Gastroesophageal sphincter (tissue), 4 donors: Measurements from ENCODE around the gene MTUS2. TPM values are rescaled to one million over a fixed set of nuclear protein-coding genes. Genes with fewer than 3 reads are reported as not detected.
A peak's percentile ranks its signal among the peaks of the same experiment; 100 is the strongest.

Source experiments
- ATAC-seq: fragments of 150-250 bp; one replicate; pipeline ENCODE4 v1.9.1; 2016; ENCODE audit warnings: mild to moderate bottlenecking, moderate library complexity
- H3K27ac ChIP-seq, 4 donors: fragments of 200-600 bp; sonication (generic) in 3 of 4; 1 replicate in 3 of 4; 2 replicates in 1 of 4; pipeline ENCODE4 v1.5.1; 2016 to 2019
- H3K27me3 ChIP-seq: fragments of 200-600 bp; sonication (generic); one replicate; pipeline ENCODE4 v1.5.1; 2019
- H3K36me3 ChIP-seq, 2 donors: fragments of 200-600 bp; sonication (generic); one replicate each; pipeline ENCODE4 v1.5.1; 2019; ENCODE audit warnings: control low read depth in 1 of 2
- H3K4me1 ChIP-seq, 3 donors: fragments of 200-600 bp; sonication (generic); 1 replicate in 2 of 3; 2 replicates in 1 of 3; pipeline ENCODE4 v1.5.1; 2016 to 2019; ENCODE audit warnings: control low read depth in 2 of 3
- H3K4me3 ChIP-seq, 2 donors: fragments of 200-600 bp; sonication (generic); one replicate each; pipeline ENCODE4 v1.5.1; 2019; ENCODE audit warnings: mild to moderate bottlenecking in 1 of 2, moderate library complexity in 1 of 2
- H3K9me3 ChIP-seq, 3 donors: fragments of 200-600 bp; sonication (generic); one replicate each; pipeline ENCODE4 v1.5.1; 2017 to 2019; ENCODE audit warnings: control low read depth in 2 of 3
- CTCF ChIP-seq, 4 experiments: fragments of 200-600 bp in 2 of 4; fragments of 450-650 bp in 2 of 4; sonication (generic) in 1 of 4; IDR thresholded peaks; one replicate each; pipeline ENCODE4 v1.5.1; 2017 to 2019; ENCODE audit warnings: antibody characterized with exemption in 4 of 4, mild to moderate bottlenecking in 2 of 4, moderate library complexity in 2 of 4
- EP300 ChIP-seq: sonication (generic); formaldehyde crosslinking; IDR thresholded peaks from one replicate; pipeline ENCODE4 v1.6.1; 2017; ENCODE audit warnings: antibody characterized with exemption, mild to moderate bottlenecking
- POLR2A ChIP-seq, 2 donors: fragments of 450-650 bp; IDR thresholded peaks; one replicate each; pipeline ENCODE4 v1.6.1; 2017; ENCODE audit warnings: antibody characterized with exemption in 2 of 2, mild to moderate bottlenecking in 2 of 2, moderate library complexity in 1 of 2
- POLR2AphosphoS5 ChIP-seq: sonication (generic); formaldehyde crosslinking; IDR thresholded peaks from one replicate; pipeline ENCODE4 v1.6.1; 2017; ENCODE audit warnings: antibody characterized with exemption
- WGBS, 2 donors: methylation state at CpG; one replicate each; pipeline ENCODE4 v1.1.5; 2018; ENCODE audit warnings: low coverage in 1 of 2; 5-methylcytosine and 5-hydroxymethylcytosine counted together
- total RNA-seq, 4 donors: library from RNA; depleted of rRNA; stranded (reverse); fragments of >200 nt; gene quantifications; one replicate each; pipeline ENCODE4 v1.1.0, GENCODE V29; 2016

Gene MTUS2
- total RNA-seq, 4 donors from 2014 or later, result 0.67 to 36.7 (median 18.4) TPM

GRCh38 chr13:29520671-29521070 is 700.5 kb downstream of the MTUS2 start:
- no peaks in the 10 kb centered on the region for H3K9me3 ChIP-seq
- 61 to 82% methylated on average over 3 to 4 of the region's 4 CpGs for WGBS, 2 donors
- no peaks in the 10 kb centered on the region for H3K27me3 ChIP-seq
- H3K27ac ChIP-seq, result no peak overlapping the region
- TF ChIP-seq EP300, result no peak
- TF ChIP-seq POLR2A (IDR thresholded peaks at IDR 0.05), result no peak
- no peak for TF ChIP-seq CTCF (IDR thresholded peaks at IDR 0.05)
- TF ChIP-seq POLR2AphosphoS5, result no peak
- ATAC-seq, result no peak
- H3K4me3 ChIP-seq, result no peak overlapping the region
- H3K36me3 ChIP-seq, result peaks cover 0 to 87% of the 10 kb centered on the region in 2 donors
- no peaks in the 10 kb centered on the region for H3K4me1 ChIP-seq

- Histone ChIP-seq H3K4me3 (no peak overlapping the region), H3K9me3 (no peaks in the 10 kb centered on the region), H3K36me3 (peaks cover 0 to 84% of the 10 kb centered on the region in 2 donors), H3K27ac (no peak overlapping the region), H3K27me3 (no peaks in the 10 kb centered on the region), H3K4me1 (no peaks in the 10 kb centered on the region)
- TF ChIP-seq EP300 (no peak), POLR2AphosphoS5 (no peak), POLR2A (IDR thresholded peaks at IDR 0.05) (no peak), CTCF (IDR thresholded peaks at IDR 0.05) (no peak)
- WGBS, 2 donors, result 94% methylated on average over 10 of the region's 14 CpGs; no CpG with 5 or more reads in 1 of the 2 donors
- ATAC-seq, result no peak
Observed at GRCh38 chr13:29521336-29521735, 701.2 kb downstream of the MTUS2 start.

DNA sequence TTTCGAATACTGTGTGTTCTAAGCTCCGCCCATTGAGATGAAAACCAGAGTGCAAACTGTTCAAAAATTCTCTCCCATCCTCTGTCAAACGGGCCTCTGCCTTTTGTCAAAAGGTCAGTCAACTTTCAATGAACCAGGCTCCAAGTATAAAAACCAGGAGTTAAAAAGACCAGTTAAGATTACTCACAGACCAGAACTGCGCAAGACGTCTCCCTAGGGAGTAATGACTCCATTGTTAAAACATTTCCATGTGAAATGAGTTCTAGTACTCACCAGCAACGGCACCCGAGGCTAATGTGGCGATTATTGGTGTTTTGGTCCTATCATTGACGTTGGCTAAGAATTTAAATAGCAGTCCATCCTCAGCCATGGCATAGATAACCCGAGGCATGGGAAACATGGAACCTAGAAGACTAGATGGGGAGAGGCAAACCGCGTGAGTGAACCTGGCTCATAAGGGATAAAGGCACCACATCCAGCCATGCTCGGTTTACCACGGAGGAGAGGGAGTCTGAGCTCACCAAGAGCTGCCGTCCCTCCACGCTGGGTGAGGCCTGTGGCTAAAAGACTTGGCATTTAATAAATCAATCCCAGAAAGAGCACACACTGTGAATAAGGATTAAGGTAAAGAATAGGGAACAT is 702.0 kb downstream of the MTUS2 start:
- WGBS, 2 donors, result 81 to 94% methylated on average over 9 to 15 of the region's 16 CpGs
- H3K27me3 ChIP-seq, result no peaks in the 10 kb centered on the region
- no peak overlapping the region for H3K27ac ChIP-seq
- H3K36me3 ChIP-seq, result peaks cover 0 to 84% of the 10 kb centered on the region in 2 donors
- TF ChIP-seq CTCF (IDR thresholded peaks at IDR 0.05) (no peak), POLR2A (IDR thresholded peaks at IDR 0.05) (no peak), EP300 (no peak), POLR2AphosphoS5 (no peak)
- peak; percentile 53 for ATAC-seq
- no peaks in the 10 kb centered on the region for H3K4me1 ChIP-seq
- H3K9me3 ChIP-seq, result no peaks in the 10 kb centered on the region
- H3K4me3 ChIP-seq, result no peak overlapping the region

- no peaks in the 10 kb centered on the region for H3K4me1 ChIP-seq
- H3K27ac ChIP-seq, result no peak overlapping the region
- peaks cover 0 to 84% of the 10 kb centered on the region in 2 donors for H3K36me3 ChIP-seq
- no peak overlapping the region for H3K4me3 ChIP-seq
- ATAC-seq, result peak; percentile 71
- H3K27me3 ChIP-seq, result no peaks in the 10 kb centered on the region
- no peaks in the 10 kb centered on the region for H3K9me3 ChIP-seq
- WGBS, 2 donors, result 100% methylated on average over 4 of the region's 23 CpGs; no CpG with 5 or more reads in 1 of the 2 donors
- no peak for TF ChIP-seq POLR2AphosphoS5
- no peak for TF ChIP-seq CTCF (IDR thresholded peaks at IDR 0.05)
- no peak for TF ChIP-seq POLR2A (IDR thresholded peaks at IDR 0.05)
- no peak for TF ChIP-seq EP300
Observed at GRCh38 chr13:29523199-29523961, 703.2 kb downstream of the MTUS2 start.

GRCh38 chr13:29524176-29524575 is 704.0 kb downstream of the MTUS2 start:
- H3K27ac ChIP-seq, result no peak overlapping the region
- H3K4me1 ChIP-seq, result no peaks in the 10 kb centered on the region
- peaks cover 0 to 84% of the 10 kb centered on the region in 2 donors for H3K36me3 ChIP-seq

More at GRCh38 chr13:29524176-29524575, 704.0 kb downstream of the MTUS2 start:
- 93% methylated on average over 7 of the region's 17 CpGs; no CpG with 5 or more reads in 1 of the 2 donors for WGBS, 2 donors
- TF ChIP-seq EP300, result no peak
- no peak for TF ChIP-seq POLR2A (IDR thresholded peaks at IDR 0.05)
- no peak for TF ChIP-seq POLR2AphosphoS5
- TF ChIP-seq CTCF (IDR thresholded peaks at IDR 0.05), result no peak
- H3K4me3 ChIP-seq, result no peak overlapping the region
- ATAC-seq, result no peak
- H3K9me3 ChIP-seq, result no peaks in the 10 kb centered on the region
- H3K27me3 ChIP-seq, result no peaks in the 10 kb centered on the region
